Measurements from ENCODE around the gene METTL21C. TPM values are rescaled to one million over a fixed set of nuclear protein-coding genes. Genes with fewer than 3 reads are reported as not detected.

Gene METTL21C
- total RNA-seq, 1 experiment from 2014 or later: not detected

GRCh38 chr13:102699504-102699903 lies 4.7 kb upstream of the METTL21C start:
- H3F3A ChIP-seq (ENCODE audit: low read length, unreplicated experiment): no peaks in the 10 kb centered on the region
- no peaks in the 10 kb centered on the region for H3K79me2 ChIP-seq (ENCODE audit: low read length)
- H3K27ac ChIP-seq (ENCODE audit: low read length): no peak overlapping the region
- no peaks in the 10 kb centered on the region for H3K36me3 ChIP-seq (ENCODE audit: low read depth, low read length)
- no peaks in the 10 kb centered on the region for H4K20me1 ChIP-seq (ENCODE audit: low read length)
- H3K4me1 ChIP-seq (ENCODE audit: insufficient read depth, low read length): peaks cover 13% of the 10 kb centered on the region
- no peaks in the 10 kb centered on the region for H3K9me2 ChIP-seq (replicated peaks; ENCODE audit: low read length)
- H3K27me3 ChIP-seq (ENCODE audit: low read length): peaks cover 13% of the 10 kb centered on the region; the same call in 1 of the 2 replicates
- ChIA-PET CTCF (no interaction called here), POLR2A (ENCODE audit: unreplicated experiment) (no interaction called here)
- no peak overlapping the region for H3K4me3 ChIP-seq (ENCODE audit: low read length)
- DNase-seq: no peak
- intact Hi-C loops (cut with micrococcal nuclease): no loop called here
- H2AFZ ChIP-seq (ENCODE audit: low read length): no peak overlapping the region
- no peaks in the 10 kb centered on the region for H3K9me3 ChIP-seq (ENCODE audit: low read length)
- TF ChIP-seq CTCF (conservative IDR thresholded peaks at IDR 0.05; ENCODE audit: low read depth, low read length): no peak
- TF ChIP-seq EZH2phosphoT487 (IDR thresholded peaks at IDR 0.05; ENCODE audit: borderline replicate concordance, low read length): no peak
- TF ChIP-seq EZH2 (IDR thresholded peaks at IDR 0.05; ENCODE audit: low read length, unreplicated experiment): no peak
- no TSS peak for BruUV-seq (replicated peaks)
- no peak for ATAC-seq
- H3K9ac ChIP-seq (ENCODE audit: low read length): no peak overlapping the region
- no peak overlapping the region for H3K4me2 ChIP-seq (ENCODE audit: low read length)

DNA sequence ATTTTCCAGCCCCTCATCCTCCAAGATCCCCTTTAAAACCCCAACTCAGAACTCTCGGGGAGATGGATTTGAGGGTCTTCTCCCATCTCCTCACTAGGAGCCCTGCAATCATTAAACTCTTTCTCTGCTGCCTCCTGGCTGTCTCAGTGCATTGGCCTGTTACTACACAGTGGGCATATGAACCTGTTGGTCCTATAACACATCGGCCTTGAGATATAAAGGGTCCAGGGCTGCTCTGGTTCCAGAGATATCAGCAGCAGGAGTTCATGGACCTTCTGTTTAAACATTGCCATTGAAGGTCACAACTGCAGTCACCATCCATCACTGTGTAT lies 3.8 kb upstream of the METTL21C start:
- Histone ChIP-seq H3K27ac (ENCODE audit: low read length) (no peak overlapping the region), H3K9ac (ENCODE audit: low read length) (no peak overlapping the region), H3K4me1 (ENCODE audit: insufficient read depth, low read length) (peaks cover 8% of the 10 kb centered on the region; the same call in 1 of the 2 replicates), H3K9me3 (ENCODE audit: low read length) (no peaks in the 10 kb centered on the region), H3K4me3 (ENCODE audit: low read length) (no peak overlapping the region), H3K4me2 (ENCODE audit: low read length) (no peak overlapping the region), H3K79me2 (ENCODE audit: low read length) (no peaks in the 10 kb centered on the region), H3K9me2 (replicated peaks; ENCODE audit: low read length) (no peaks in the 10 kb centered on the region), H3K27me3 (ENCODE audit: low read length) (peaks cover 13% of the 10 kb centered on the region; the same call in 1 of the 2 replicates), H4K20me1 (ENCODE audit: low read length) (no peaks in the 10 kb centered on the region), H2AFZ (ENCODE audit: low read length) (no peak overlapping the region), H3F3A (ENCODE audit: low read length, unreplicated experiment) (no peaks in the 10 kb centered on the region), H3K36me3 (ENCODE audit: low read depth, low read length) (no peaks in the 10 kb centered on the region)
- POLR2A ChIA-PET (ENCODE audit: unreplicated experiment): no interaction called here
- TF ChIP-seq EZH2 (IDR thresholded peaks at IDR 0.05; ENCODE audit: low read length, unreplicated experiment) (no peak), CTCF (conservative IDR thresholded peaks at IDR 0.05; ENCODE audit: low read depth, low read length) (no peak), EZH2phosphoT487 (IDR thresholded peaks at IDR 0.05; ENCODE audit: borderline replicate concordance, low read length) (no peak)
- no TSS peak for BruUV-seq (replicated peaks)
- CTCF ChIA-PET: no interaction called here
- DNase-seq: no peak
- intact Hi-C loops (cut with micrococcal nuclease): no loop called here
- ATAC-seq: no peak

DNA sequence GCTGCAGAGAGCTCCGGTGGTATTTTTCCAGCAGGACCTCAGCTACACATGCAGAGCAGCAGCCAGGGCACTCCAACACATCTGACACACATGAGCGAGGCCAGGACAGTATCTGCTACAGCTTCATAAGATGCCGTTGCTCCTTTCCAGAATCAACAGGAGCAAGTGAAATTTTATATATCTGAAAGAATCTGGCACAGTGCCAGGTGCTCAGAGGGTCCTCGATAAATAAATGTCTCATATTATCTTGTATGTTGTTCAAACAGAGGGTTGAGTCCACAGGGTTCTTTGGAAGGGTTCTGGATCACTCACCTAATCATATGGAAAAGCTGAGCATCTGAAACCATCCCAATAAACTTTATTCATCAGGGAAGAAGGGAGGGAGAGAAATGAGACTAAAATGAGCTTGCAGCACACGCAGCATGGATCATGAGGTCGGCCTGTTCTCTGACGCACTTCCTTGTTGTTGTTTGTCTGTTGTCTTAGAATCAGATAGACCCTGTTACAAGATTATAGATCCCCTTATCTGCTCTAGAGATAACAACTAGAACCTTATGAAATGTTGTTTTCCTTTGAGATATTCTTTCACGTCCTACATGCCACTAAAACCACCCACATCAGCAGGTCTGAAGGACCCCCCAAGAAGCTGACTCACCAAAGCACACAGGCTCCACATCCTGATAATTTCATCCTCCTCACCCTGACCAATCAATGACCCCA lies 3.2 kb upstream of the METTL21C start:
- no peak for TF ChIP-seq EZH2phosphoT487 (IDR thresholded peaks at IDR 0.05; ENCODE audit: borderline replicate concordance, low read length)
- no peak for TF ChIP-seq EZH2 (IDR thresholded peaks at IDR 0.05; ENCODE audit: low read length, unreplicated experiment)
- TF ChIP-seq CTCF (conservative IDR thresholded peaks at IDR 0.05; ENCODE audit: low read depth, low read length): no peak
- peaks cover 7% of the 10 kb centered on the region; the same call in 1 of the 2 replicates for H3K4me1 ChIP-seq (ENCODE audit: insufficient read depth, low read length)
- DNase-seq: no peak
- no peak overlapping the region for H3K4me3 ChIP-seq (ENCODE audit: low read length)
- H3K4me2 ChIP-seq (ENCODE audit: low read length): no peak overlapping the region
- no peaks in the 10 kb centered on the region for H4K20me1 ChIP-seq (ENCODE audit: low read length)
- peaks cover 13% of the 10 kb centered on the region; the same call in 1 of the 2 replicates for H3K27me3 ChIP-seq (ENCODE audit: low read length)
- H3K36me3 ChIP-seq (ENCODE audit: low read depth, low read length): no peaks in the 10 kb centered on the region
- no peak overlapping the region for H3K9ac ChIP-seq (ENCODE audit: low read length)
- intact Hi-C loops (cut with micrococcal nuclease): no loop called here
- no peaks in the 10 kb centered on the region for H3K9me2 ChIP-seq (replicated peaks; ENCODE audit: low read length)
- ChIA-PET POLR2A (ENCODE audit: unreplicated experiment) (no interaction called here), CTCF (no interaction called here)
- no peaks in the 10 kb centered on the region for H3K9me3 ChIP-seq (ENCODE audit: low read length)
- no TSS peak for BruUV-seq (replicated peaks)
- no peak overlapping the region for H2AFZ ChIP-seq (ENCODE audit: low read length)
- H3F3A ChIP-seq (ENCODE audit: low read length, unreplicated experiment): no peaks in the 10 kb centered on the region
- H3K79me2 ChIP-seq (ENCODE audit: low read length): no peaks in the 10 kb centered on the region
- H3K27ac ChIP-seq (ENCODE audit: low read length): no peak overlapping the region
- no peak for ATAC-seq

All from PC-3 (cell line).